ENCODE data around the gene TSEN15. TPM values are rescaled to one million over a fixed set of nuclear protein-coding genes. Genes with fewer than 3 reads are reported as not detected.

Gene TSEN15
- total RNA-seq, 1 experiment from 2014 or later = 31.1 TPM

DNA sequence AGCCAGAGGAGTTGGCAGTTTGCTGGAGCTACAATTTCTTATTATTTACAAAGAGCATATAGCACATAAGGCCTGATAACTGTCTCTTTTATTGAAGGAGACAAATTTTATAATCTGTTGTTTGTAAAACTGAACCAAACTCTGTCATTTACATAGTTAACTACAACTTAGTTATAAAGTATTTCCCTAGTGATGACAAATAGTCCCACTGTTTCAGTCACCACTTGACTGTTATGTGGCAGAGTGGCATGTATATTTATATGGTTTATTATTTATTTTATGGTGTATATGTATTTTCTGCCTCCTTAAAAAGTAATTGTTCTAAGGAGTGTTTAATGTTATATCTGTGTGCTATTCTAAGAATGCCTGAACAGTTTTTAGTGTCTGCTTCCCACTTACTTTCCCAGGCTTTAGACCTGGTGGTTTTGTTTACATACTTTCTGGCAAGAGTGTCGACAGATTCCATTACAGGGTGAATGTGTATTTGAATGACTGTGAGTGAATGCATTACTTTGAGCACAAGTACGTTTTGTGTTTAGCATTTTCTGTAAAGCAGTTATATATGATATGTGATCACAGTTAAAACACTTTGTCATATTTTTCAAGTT, 10.0 kb downstream of the TSEN15 start:
- Histone ChIP-seq H3K79me2 (ENCODE audit: insufficient read depth, low read length) (peaks cover 14% of the 10 kb centered on the region), H3K9ac (ENCODE audit: low read length) (no peak overlapping the region), H3K27me3 (ENCODE audit: insufficient read depth, low read length) (no peaks in the 10 kb centered on the region), H2AFZ (ENCODE audit: low read depth, low read length, poor library complexity, severe bottlenecking) (no peak overlapping the region), H3K4me3 (replicated peaks in 1 of 2; ENCODE audit: low read depth in 1 of 2, low read length in 2 of 2) (no peak overlapping the region), H3K4me1 (ENCODE audit: control insufficient read depth in 1 of 2, insufficient read depth in 2 of 2, low read length in 2 of 2) (peaks cover 0 to 13% of the 10 kb centered on the region in 2 experiments; a peak in 2 of 4 replicates), H4K20me1 (ENCODE audit: insufficient read depth) (no peaks in the 10 kb centered on the region), H3K27ac (ENCODE audit: low read depth, low read length) (no peak overlapping the region), H3K9me2 (ENCODE audit: insufficient read depth) (no peaks in the 10 kb centered on the region), H3K4me2 (ENCODE audit: low read length) (no peak overlapping the region), H3K36me3 (ENCODE audit: control insufficient read depth in 1 of 2, insufficient read depth in 2 of 2, low read length in 2 of 2) (no peaks in the 10 kb centered on the region), H3K9me3 (ENCODE audit: control insufficient read depth in 1 of 2, insufficient read depth in 1 of 2, low read depth in 1 of 2, low read length in 2 of 2) (no peaks in the 10 kb centered on the region)
- ATAC-seq = no peak
- DNase-seq (ENCODE audit: low read depth, low spot score) = no peak
- ChIA-PET RAD21 (ENCODE audit: low non-redundant PET in 1 of 2, low total read pairs in 2 of 2, uncharacterized antibody in 2 of 2, unreplicated experiment in 2 of 2) (no interaction called here), CTCF (no interaction called here), POLR2A (interaction anchor here (1.5 kb wide), 1 partner anchor 10 kb away, joined by 3 read pairs; the partner anchor contains the start of gene TSEN15)
- intact Hi-C loops (cut with micrococcal nuclease) = no loop called here
- BruUV-seq (replicated peaks) = no TSS peak
- TF ChIP-seq MAX (IDR thresholded peaks at IDR 0.05) (no peak), POLR2A (IDR thresholded peaks at IDR 0.05; ENCODE audit: borderline replicate concordance, extremely low read depth, insufficient read depth, insufficient read length) (no peak), SP1 (IDR thresholded peaks at IDR 0.05; ENCODE audit: low read depth) (no peak), TCF7L2 (IDR thresholded peaks at IDR 0.05; ENCODE audit: borderline replicate concordance, extremely low read depth, insufficient read depth, insufficient read length) (no peak)

- Histone ChIP-seq H2AFZ (ENCODE audit: low read depth, low read length, poor library complexity, severe bottlenecking) (no peak overlapping the region), H4K20me1 (ENCODE audit: insufficient read depth) (no peaks in the 10 kb centered on the region), H3K27me3 (ENCODE audit: insufficient read depth, low read length) (no peaks in the 10 kb centered on the region), H3K4me2 (ENCODE audit: low read length) (no peak overlapping the region), H3K4me3 (replicated peaks in 1 of 2; ENCODE audit: low read depth in 1 of 2, low read length in 2 of 2) (no peak overlapping the region), H3K9me2 (ENCODE audit: insufficient read depth) (no peaks in the 10 kb centered on the region), H3K9me3 (ENCODE audit: control insufficient read depth in 1 of 2, insufficient read depth in 1 of 2, low read depth in 1 of 2, low read length in 2 of 2) (no peaks in the 10 kb centered on the region), H3K79me2 (ENCODE audit: insufficient read depth, low read length) (peaks cover 14% of the 10 kb centered on the region), H3K36me3 (ENCODE audit: control insufficient read depth in 1 of 2, insufficient read depth in 2 of 2, low read length in 2 of 2) (no peaks in the 10 kb centered on the region), H3K4me1 (ENCODE audit: control insufficient read depth in 1 of 2, insufficient read depth in 2 of 2, low read length in 2 of 2) (0 out of 4 replicates have a peak, but pooled peaks cover 0 to under 1% of the 10 kb centered on the region in 2 experiments), H3K9ac (ENCODE audit: low read length) (no peak overlapping the region), H3K27ac (ENCODE audit: low read depth, low read length) (no peak overlapping the region)
- no TSS peak for BruUV-seq (replicated peaks)
- DNase-seq (ENCODE audit: low read depth, low spot score) (no peak), ATAC-seq (no peak)
- CTCF ChIA-PET = no interaction called here
- intact Hi-C loops (cut with micrococcal nuclease) = no loop called here
- RAD21 ChIA-PET (ENCODE audit: low non-redundant PET in 1 of 2, low total read pairs in 2 of 2, uncharacterized antibody in 2 of 2, unreplicated experiment in 2 of 2) = no interaction called here
- POLR2A ChIA-PET = no interaction called here
- no peak for TF ChIP-seq JUND (IDR thresholded peaks at IDR 0.05)
- TF ChIP-seq ELF1 (IDR thresholded peaks at IDR 0.05; ENCODE audit: borderline replicate concordance, low read depth) = no peak
- no peak for TF ChIP-seq FOSL1 (IDR thresholded peaks at IDR 0.05; ENCODE audit: low read depth)
- TF ChIP-seq CTCF (IDR thresholded peaks at IDR 0.05 in 2 of 3, conservative IDR thresholded peaks at IDR 0.05 in 1 of 3; ENCODE audit: borderline replicate concordance in 1 of 3, insufficient read depth in 1 of 3, low read depth in 2 of 3, low read length in 2 of 3) = no peak
- TF ChIP-seq MAX (IDR thresholded peaks at IDR 0.05) = no peak
- TF ChIP-seq TCF7L2 (IDR thresholded peaks at IDR 0.05; ENCODE audit: borderline replicate concordance, extremely low read depth, insufficient read depth, insufficient read length) = no peak
- TF ChIP-seq POLR2A (IDR thresholded peaks at IDR 0.05; ENCODE audit: borderline replicate concordance, extremely low read depth, insufficient read depth, insufficient read length) = no peak
- TF ChIP-seq SIN3A (IDR thresholded peaks at IDR 0.05; ENCODE audit: low read depth) = no peak
- no peak for TF ChIP-seq SP1 (IDR thresholded peaks at IDR 0.05; ENCODE audit: low read depth)
- TF ChIP-seq RAD21 (IDR thresholded peaks at IDR 0.05; ENCODE audit: low read depth) = no peak
- no peak for TF ChIP-seq ATF3 (IDR thresholded peaks at IDR 0.05)
- no peak for TF ChIP-seq YY1 (IDR thresholded peaks at IDR 0.05; ENCODE audit: extremely low read depth, insufficient replicate concordance, low read depth, low read length)
Measured at GRCh38 chr1:184062640-184063286, 11.2 kb downstream of the TSEN15 start.
